ENCODE data around the gene HYLS1.

The HYLS1 gene

DNA sequence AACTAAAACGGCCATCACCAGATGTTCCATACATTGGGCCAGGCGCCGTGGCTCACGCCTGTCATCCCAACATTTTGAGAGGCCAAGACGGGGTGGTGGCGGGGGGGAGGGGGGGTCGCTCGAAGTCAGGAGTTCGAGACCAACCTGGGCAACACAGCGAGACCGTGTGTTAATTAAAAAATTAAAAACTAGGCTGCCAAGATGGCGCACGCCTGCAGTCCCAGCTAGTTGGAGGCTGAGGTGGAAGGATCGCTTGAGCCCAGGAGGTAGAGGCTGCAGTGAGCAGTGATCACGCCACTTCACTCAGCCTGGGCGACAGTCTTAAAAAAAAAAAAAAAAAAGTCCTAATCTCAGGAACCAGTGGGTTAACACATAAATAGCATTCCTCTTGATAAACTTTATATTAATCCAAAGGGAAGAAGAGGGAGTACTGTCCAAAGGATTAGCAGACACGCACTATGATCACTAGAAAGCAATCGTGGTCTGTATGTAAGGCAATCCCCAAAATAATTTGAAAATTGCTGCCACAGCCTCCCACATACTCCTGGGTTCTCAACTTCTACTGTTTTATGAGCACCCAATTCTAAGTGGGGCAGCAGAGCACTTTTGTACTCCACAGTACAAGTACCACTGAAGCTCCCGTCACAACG is 14.9 kb downstream of the HYLS1 start:
- Histone ChIP-seq H3K79me2 (ENCODE audit: control insufficient read depth, low read length) (peaks cover 46% of the 10 kb centered on the region), H3K4me1 (ENCODE audit: control insufficient read depth, low read length) (peaks cover 13% of the 10 kb centered on the region), H3K27me3 (ENCODE audit: control insufficient read depth, low read length) (no peaks in the 10 kb centered on the region), H4K20me1 (ENCODE audit: control insufficient read depth, insufficient read depth, low read depth, low read length) (no peaks in the 10 kb centered on the region; the same call in 1 of the 2 replicates), H3K27ac (ENCODE audit: low read depth, low read length) (no peak overlapping the region), H3K36me3 (ENCODE audit: control insufficient read depth, low read length) (peaks cover 31% of the 10 kb centered on the region), H3F3A (ENCODE audit: control insufficient read depth, insufficient read depth) (no peaks in the 10 kb centered on the region), H3K9me3 (ENCODE audit: control insufficient read depth, insufficient read depth, low read length) (no peaks in the 10 kb centered on the region), H3K4me2 (ENCODE audit: low read length) (peak overlapping the region; percentile 73), H3K4me3 (ENCODE audit: low read length) (peak overlapping the region; percentile 94), H3K9me2 (replicated peaks; ENCODE audit: control insufficient read depth, low read length) (no peaks in the 10 kb centered on the region)
- TF ChIP-seq EZH2phosphoT487 (IDR thresholded peaks at IDR 0.05; ENCODE audit: borderline replicate concordance, low read length): no peak

DNA sequence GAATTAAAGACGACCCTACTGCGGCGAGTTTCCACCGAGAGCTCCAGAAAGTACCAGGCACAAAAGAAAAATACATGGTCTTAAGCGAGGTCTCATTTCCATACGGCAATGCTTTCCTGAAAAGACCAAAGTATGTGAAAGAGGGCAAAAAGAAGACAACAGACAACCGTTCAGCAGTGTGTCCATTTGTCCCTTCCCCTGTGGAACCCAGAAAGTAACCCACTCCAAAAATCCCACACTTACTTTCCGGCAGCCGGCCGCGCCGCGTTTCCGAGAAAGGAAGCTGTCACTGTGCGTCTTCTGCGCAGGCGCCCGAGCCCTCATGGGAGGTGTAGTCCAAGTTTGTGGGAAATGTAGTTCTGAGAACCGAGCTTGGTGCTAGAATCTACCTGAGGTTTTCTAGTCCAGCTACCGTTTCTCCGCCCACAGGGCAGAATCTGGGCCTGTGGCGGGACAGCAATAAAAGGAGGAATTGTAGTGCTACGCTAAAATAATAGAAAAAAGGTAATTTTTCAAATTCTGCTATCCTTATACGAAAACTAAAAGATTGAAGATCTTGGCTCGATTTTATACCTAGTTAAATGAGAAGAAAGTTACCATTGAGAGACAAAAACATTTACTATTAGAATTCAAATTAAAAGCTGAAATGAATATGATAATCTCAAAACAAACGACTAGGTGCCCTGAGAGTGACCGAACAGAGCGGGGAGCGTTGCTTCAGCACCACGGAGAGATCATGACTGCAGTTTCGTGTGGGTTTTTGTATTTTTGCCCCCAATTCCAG is 15.7 kb downstream of the HYLS1 start, which contains the start of gene PUS3:
Gene PUS3, minus strand, starts transcription at position 280 of the 784 bp plus-strand sequence. CDS start 6,922 bp downstream, outside the sequence.
- H3F3A ChIP-seq (ENCODE audit: control insufficient read depth, insufficient read depth): no peaks in the 10 kb centered on the region
- H4K20me1 ChIP-seq (ENCODE audit: control insufficient read depth, insufficient read depth, low read depth, low read length): no peaks in the 10 kb centered on the region; the same call in 1 of the 2 replicates
- H3K79me2 ChIP-seq (ENCODE audit: control insufficient read depth, low read length): peaks cover 40% of the 10 kb centered on the region
- H3K36me3 ChIP-seq (ENCODE audit: control insufficient read depth, low read length): peaks cover 26% of the 10 kb centered on the region
- no peak within 1 kb of the TSS for H3K27ac ChIP-seq (ENCODE audit: low read depth, low read length)
- no peaks in the 10 kb centered on the region for H3K9me2 ChIP-seq (replicated peaks; ENCODE audit: control insufficient read depth, low read length)
- peaks cover 13% of the 10 kb centered on the region for H3K4me1 ChIP-seq (ENCODE audit: control insufficient read depth, low read length)
- no peaks in the 10 kb centered on the region for H3K27me3 ChIP-seq (ENCODE audit: control insufficient read depth, low read length)
- H3K4me2 ChIP-seq (ENCODE audit: low read length): peak within 1 kb of the TSS; percentile 73
- no peak for TF ChIP-seq EZH2phosphoT487 (IDR thresholded peaks at IDR 0.05; ENCODE audit: borderline replicate concordance, low read length)
- TF ChIP-seq, protein P1, sequence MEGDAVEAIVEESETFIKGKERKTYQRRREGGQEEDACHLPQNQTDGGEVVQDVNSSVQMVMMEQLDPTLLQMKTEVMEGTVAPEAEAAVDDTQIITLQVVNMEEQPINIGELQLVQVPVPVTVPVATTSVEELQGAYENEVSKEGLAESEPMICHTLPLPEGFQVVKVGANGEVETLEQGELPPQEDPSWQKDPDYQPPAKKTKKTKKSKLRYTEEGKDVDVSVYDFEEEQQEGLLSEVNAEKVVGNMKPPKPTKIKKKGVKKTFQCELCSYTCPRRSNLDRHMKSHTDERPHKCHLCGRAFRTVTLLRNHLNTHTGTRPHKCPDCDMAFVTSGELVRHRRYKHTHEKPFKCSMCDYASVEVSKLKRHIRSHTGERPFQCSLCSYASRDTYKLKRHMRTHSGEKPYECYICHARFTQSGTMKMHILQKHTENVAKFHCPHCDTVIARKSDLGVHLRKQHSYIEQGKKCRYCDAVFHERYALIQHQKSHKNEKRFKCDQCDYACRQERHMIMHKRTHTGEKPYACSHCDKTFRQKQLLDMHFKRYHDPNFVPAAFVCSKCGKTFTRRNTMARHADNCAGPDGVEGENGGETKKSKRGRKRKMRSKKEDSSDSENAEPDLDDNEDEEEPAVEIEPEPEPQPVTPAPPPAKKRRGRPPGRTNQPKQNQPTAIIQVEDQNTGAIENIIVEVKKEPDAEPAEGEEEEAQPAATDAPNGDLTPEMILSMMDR (IDR thresholded peaks at IDR 0.05; ENCODE audit: low read depth, low read length, poor library complexity, severe bottlenecking): no peak
- H3K9me3 ChIP-seq (ENCODE audit: control insufficient read depth, insufficient read depth, low read length): no peaks in the 10 kb centered on the region
- H3K4me3 ChIP-seq (ENCODE audit: low read length): peak within 1 kb of the TSS; percentile 94

DNA sequence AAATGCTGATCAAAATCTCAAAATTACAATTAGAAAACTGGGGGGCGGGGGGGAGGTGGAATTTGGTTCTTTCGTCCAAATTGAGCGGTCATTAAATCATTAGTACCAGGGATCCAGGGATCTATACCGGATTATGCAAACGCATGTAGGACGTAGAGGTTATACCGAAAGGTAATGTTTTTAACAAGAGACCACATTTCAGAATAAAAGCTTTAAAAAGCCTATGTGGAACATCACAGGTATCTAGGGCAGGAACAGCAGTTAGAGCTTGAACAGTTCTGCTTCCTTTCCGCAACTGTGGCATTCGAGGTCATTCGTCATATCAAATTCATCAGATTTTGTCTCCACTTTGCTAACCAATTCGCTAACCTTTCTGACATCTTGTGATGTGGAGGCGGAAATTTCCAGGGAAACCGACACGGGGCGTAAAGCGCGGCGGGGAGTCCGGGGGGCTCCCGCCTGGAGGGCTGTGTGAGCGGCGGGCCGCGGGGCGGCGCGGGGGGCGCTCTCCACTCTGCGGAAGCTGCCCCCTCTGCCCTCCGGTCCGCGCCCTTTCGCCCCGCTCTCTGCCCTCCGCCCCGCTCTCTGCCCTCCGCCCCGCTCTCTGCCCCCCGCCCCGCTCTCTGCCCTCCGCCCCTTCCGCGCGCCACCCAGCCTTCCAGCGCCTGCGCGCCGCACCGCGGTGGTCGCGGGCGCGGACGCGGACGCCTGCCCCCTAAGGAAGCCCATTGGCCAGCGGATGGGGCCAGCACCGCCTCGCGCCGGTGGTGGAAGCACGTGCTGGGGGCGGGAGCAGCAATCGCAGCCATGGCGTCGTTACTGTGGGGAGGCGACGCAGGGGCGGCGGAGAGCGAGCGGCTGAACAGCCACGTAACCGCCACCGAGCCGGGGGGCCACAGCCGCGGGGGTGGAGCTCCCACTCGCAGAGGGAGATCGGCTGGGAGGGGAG is 16.5 kb downstream of the HYLS1 start, which contains the start of gene DDX25:
Gene DDX25, plus strand, starts transcription at position 798 of the 949 bp plus-strand sequence. Its CDS starts 10 bp downstream, at position 808.
- H3K4me3 ChIP-seq (ENCODE audit: low read length): peak within 1 kb of the TSS; percentile 94
- peaks cover 23% of the 10 kb centered on the region for H3K36me3 ChIP-seq (ENCODE audit: control insufficient read depth, low read length)
- peak within 1 kb of the TSS; percentile 73 for H3K4me2 ChIP-seq (ENCODE audit: low read length)
- no peak within 1 kb of the TSS for H3K27ac ChIP-seq (ENCODE audit: low read depth, low read length)
- TF ChIP-seq EZH2phosphoT487 (IDR thresholded peaks at IDR 0.05; ENCODE audit: borderline replicate concordance, low read length): no peak
- TF ChIP-seq, protein P1 (IDR thresholded peaks at IDR 0.05; ENCODE audit: low read depth, low read length, poor library complexity, severe bottlenecking): no peak
- peaks cover 13% of the 10 kb centered on the region for H3K4me1 ChIP-seq (ENCODE audit: control insufficient read depth, low read length)
- H3K9me3 ChIP-seq (ENCODE audit: control insufficient read depth, insufficient read depth, low read length): no peaks in the 10 kb centered on the region
- H3K79me2 ChIP-seq (ENCODE audit: control insufficient read depth, low read length): peaks cover 34% of the 10 kb centered on the region
- peaks cover 3% of the 10 kb centered on the region; the same call in 1 of the 2 replicates for H3K27me3 ChIP-seq (ENCODE audit: control insufficient read depth, low read length)
- no peaks in the 10 kb centered on the region for H3K9me2 ChIP-seq (replicated peaks; ENCODE audit: control insufficient read depth, low read length)
- H4K20me1 ChIP-seq (ENCODE audit: control insufficient read depth, insufficient read depth, low read depth, low read length): no peaks in the 10 kb centered on the region; the same call in 1 of the 2 replicates
- no peaks in the 10 kb centered on the region for H3F3A ChIP-seq (ENCODE audit: control insufficient read depth, insufficient read depth)

All from DOHH2 (cell line).